Adrenal gland (tissue), 12 donors: ENCODE data around the gene COP1. TPM values are rescaled to one million over a fixed set of nuclear protein-coding genes. Genes with fewer than 3 reads are reported as not detected.

Experiments used
- DNase-seq, 7 donors: peaks; one replicate each; pipeline ENCODE4 v3.0.0-alpha.2; 2019 to 2020
- H3K27ac ChIP-seq, 5 donors: fragments of 200-600 bp; sonication (generic) in 4 of 5; 1 replicate in 3 of 5; 2 replicates in 2 of 5; pipeline versions ENCODE4 v1.5.1 to v1.8.0; 2016 to 2020; ENCODE audit warnings: mild to moderate bottlenecking in 1 of 5
- H3K27me3 ChIP-seq: fragments of 200-600 bp; 2 replicates; pipeline ENCODE4 v1.8.0; 2021
- H3K36me3 ChIP-seq, 2 donors: fragments of 200-600 bp; replicated peaks in 1 of 2; 1 replicate in 1 of 2; 2 replicates in 1 of 2; pipeline versions ENCODE4 v1.5.1 to v1.8.0; 2018 to 2022
- H3K4me1 ChIP-seq, 2 donors: fragments of 200-600 bp; replicated peaks in 1 of 2; 1 replicate in 1 of 2; 2 replicates in 1 of 2; pipeline versions ENCODE4 v1.5.1 to v1.8.0; 2018 to 2021
- H3K4me3 ChIP-seq, 4 donors: fragments of 200-600 bp; sonication (generic) in 3 of 4; one replicate each; pipeline ENCODE4 v1.5.1; 2016 to 2018
- H3K9me3 ChIP-seq, 3 donors: fragments of 200-600 bp; sonication (generic) in 1 of 3; replicated peaks in 1 of 3; 1 replicate in 2 of 3; 2 replicates in 1 of 3; pipeline versions ENCODE4 v1.5.1 to v1.8.0; 2016 to 2021
- CTCF ChIP-seq, 6 experiments: fragments of 450-650 bp in 4 of 6; fragments of 200-600 bp in 2 of 6; sonication (generic) in 1 of 6; IDR thresholded peaks; 1 replicate in 5 of 6; 2 replicates in 1 of 6; pipeline versions ENCODE4 v1.5.1 to v1.8.0; 2016 to 2021; ENCODE audit warnings: antibody characterized with exemption in 6 of 6, mild to moderate bottlenecking in 2 of 6, moderate library complexity in 1 of 6
- POLR2A ChIP-seq, 2 donors: fragments of 450-650 bp; IDR thresholded peaks; one replicate each; pipeline ENCODE4 v1.6.1; 2017; ENCODE audit warnings: antibody characterized with exemption in 2 of 2, mild to moderate bottlenecking in 2 of 2, moderate library complexity in 1 of 2
- WGBS, 4 donors: extraction: QIAGEN DNeasy Blood & Tissue Kit in 2 of 4; methylation state at CpG; one replicate each; pipeline versions ENCODE4 v1.1.5 to v1.1.7; 2013 to 2017; 5-methylcytosine and 5-hydroxymethylcytosine counted together
- intact Hi-C, 2 donors: fragments of 100-400 bp; cut with DNase I; formaldehyde crosslinking; loops; one replicate each; pipeline versions ENCODE4 v1.14.1 to v1.15.0; 2022 to 2023
- polyA plus RNA-seq, 3 donors: library from polyadenylated mRNA; stranded (reverse); fragments of 200-250 nt in 2 of 3; fragments of 350-450 nt in 1 of 3; fragmentation: Illumina TruSeq in 1 of 3; extraction: RNeasy Lipid Tissue Mini Kit (QIAGEN cat#74804) in 1 of 3; gene quantifications; one replicate each; pipeline ENCODE4 v1.2.3, GENCODE V29; 2013 to 2014
- total RNA-seq, 9 donors: library from RNA; depleted of rRNA in 4 of 9; stranded (reverse); fragments of >200 nt in 4 of 9; fragments of 120-200 nt in 1 of 9; fragmentation: NEBNext Ultra II Directional in 1 of 9; extraction: Animal tissue kit (Norgen Biotek cat#: 25700) in 1 of 9; gene quantifications; one replicate each; pipeline versions ENCODE4 v1.1.0 to v1.2.4, GENCODE V29; 2013 to 2023
- donor health status: healthy with polysubstance abuse.
- donor health status: Bipolar disorder and iron deficiency.
- donor health status: DM: yes; HTN: yes; CAD: no.
- donor health status: DM: no; HTN: no; CAD: no.
- donor health status: DM: no; HTN: no; CAD: no.
- donor health status: DM: yes; HTN: yes; CAD: no.

COP1 gene
- total and polyA plus RNA-seq, 12 donors = 27.4 to 80.0 (median 36.7) TPM

GRCh38 chr1:176111835-176112234 is 95.3 kb downstream of the COP1 start:
- Histone ChIP-seq H3K36me3 (no peaks in the 10 kb centered on the region), H3K4me3 (no peak overlapping the region), H3K27ac (no peak overlapping the region), H3K4me1 (no peaks in the 10 kb centered on the region), H3K9me3 (no peaks in the 10 kb centered on the region), H3K27me3 (no peaks in the 10 kb centered on the region)
- intact Hi-C loops = no loop called here
- 92 to 100% (median 96%) methylated on average over 1 of the region's 1 CpG for WGBS, 4 donors
- TF ChIP-seq CTCF (IDR thresholded peaks at IDR 0.05) = no peak
- no peak for TF ChIP-seq POLR2A (IDR thresholded peaks at IDR 0.05)
- no peak for DNase-seq

- no peaks in the 10 kb centered on the region for H3K9me3 ChIP-seq
- intact Hi-C loops = no loop called here
- H3K36me3 ChIP-seq = no peaks in the 10 kb centered on the region
- H3K4me3 ChIP-seq = no peak overlapping the region
- no peak overlapping the region for H3K27ac ChIP-seq
- DNase-seq = no peak
- no peaks in the 10 kb centered on the region for H3K4me1 ChIP-seq
- no peak for TF ChIP-seq CTCF (IDR thresholded peaks at IDR 0.05)
- TF ChIP-seq POLR2A (IDR thresholded peaks at IDR 0.05) = no peak
- H3K27me3 ChIP-seq = no peaks in the 10 kb centered on the region
- 70 to 78% (median 74%) methylated on average over 1 of the region's 1 CpG for WGBS, 4 donors
Observed at GRCh38 chr1:176110203-176110602, 96.9 kb downstream of the COP1 start.

- Histone ChIP-seq H3K36me3 (no peaks in the 10 kb centered on the region), H3K9me3 (peaks cover 4 to 16% (median 15%) of the 10 kb centered on the region in 3 donors)
- 95 to 100% (median 99%) methylated on average over 1 of the region's 1 CpG for WGBS, 4 donors
Observed at GRCh38 chr1:176102768-176103350, 104.2 kb downstream of the COP1 start.

GRCh38 chr1:176101951-176102642 is 105.0 kb downstream of the COP1 start:
- WGBS, 4 donors = 87 to 92% (median 90%) methylated on average over 5 of the region's 5 CpGs
- no peak for TF ChIP-seq CTCF (IDR thresholded peaks at IDR 0.05)
- no peak for TF ChIP-seq POLR2A (IDR thresholded peaks at IDR 0.05)
- no peaks in the 10 kb centered on the region for H3K27me3 ChIP-seq
- no peaks in the 10 kb centered on the region for H3K36me3 ChIP-seq
- H3K27ac ChIP-seq = no peak overlapping the region
- H3K4me3 ChIP-seq = no peak overlapping the region
- intact Hi-C loops = no loop called here
- H3K4me1 ChIP-seq = no peaks in the 10 kb centered on the region
- DNase-seq = no peak
- H3K9me3 ChIP-seq = peaks cover 4 to 23% (median 15%) of the 10 kb centered on the region in 3 donors

More at GRCh38 chr1:176102768-176103350, 104.2 kb downstream of the COP1 start:
- Histone ChIP-seq H3K4me1 (no peaks in the 10 kb centered on the region), H3K27ac (no peak overlapping the region), H3K27me3 (no peaks in the 10 kb centered on the region), H3K4me3 (no peak overlapping the region)
- intact Hi-C loops = no loop called here
- no peak for DNase-seq
- TF ChIP-seq CTCF (IDR thresholded peaks at IDR 0.05) (no peak), POLR2A (IDR thresholded peaks at IDR 0.05) (no peak)
